Measurements from ENCODE around the gene TBL1X.

Gene TBL1X

DNA sequence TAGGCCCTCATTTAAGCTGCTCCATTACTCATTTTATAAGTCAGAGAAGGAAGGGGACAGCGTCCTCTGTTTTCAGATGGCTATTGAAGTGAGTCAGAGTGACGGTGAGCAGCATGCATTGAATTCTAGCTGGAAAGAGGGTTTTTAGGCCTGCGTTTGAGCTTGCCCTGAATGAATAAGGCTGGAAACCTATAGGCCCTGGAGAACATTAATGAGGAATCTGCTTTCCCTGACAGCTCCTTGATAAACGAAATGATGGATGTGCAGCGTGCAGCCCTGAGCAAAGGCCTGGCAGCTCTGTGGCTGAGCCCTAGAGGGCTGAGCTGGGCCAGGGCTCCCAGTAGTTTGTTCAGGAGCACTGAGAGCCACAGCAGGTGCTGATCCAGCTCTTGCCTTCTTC, 33.4 kb downstream of the TBL1X start:
- DNase-seq (ENCODE audit: low read depth): no peak

DNA sequence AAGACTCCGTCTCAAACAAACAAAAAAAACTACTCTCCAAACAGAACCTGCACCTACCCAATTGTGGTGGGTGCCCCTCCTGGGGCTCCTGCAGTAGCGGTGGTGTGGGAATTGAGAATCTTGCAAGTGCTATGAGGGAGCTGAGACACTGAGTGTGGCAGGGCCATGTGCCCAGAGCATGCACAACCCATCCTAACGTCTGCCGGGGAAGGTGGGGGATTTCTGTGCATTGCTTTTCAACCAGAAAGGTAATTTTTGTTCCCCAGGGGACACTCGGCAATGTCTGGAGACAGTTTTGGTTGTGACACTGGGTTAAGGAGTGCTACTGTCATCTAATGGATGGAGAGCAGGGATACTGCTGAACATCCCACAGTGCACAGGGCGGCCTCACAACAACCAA, 35.7 kb downstream of the TBL1X start:
- DNase-seq (ENCODE audit: low read depth): no peak

GRCh38 chrX:9501362-9501761, 36.5 kb downstream of the TBL1X start:
- no peak for DNase-seq (ENCODE audit: low read depth)

DNA sequence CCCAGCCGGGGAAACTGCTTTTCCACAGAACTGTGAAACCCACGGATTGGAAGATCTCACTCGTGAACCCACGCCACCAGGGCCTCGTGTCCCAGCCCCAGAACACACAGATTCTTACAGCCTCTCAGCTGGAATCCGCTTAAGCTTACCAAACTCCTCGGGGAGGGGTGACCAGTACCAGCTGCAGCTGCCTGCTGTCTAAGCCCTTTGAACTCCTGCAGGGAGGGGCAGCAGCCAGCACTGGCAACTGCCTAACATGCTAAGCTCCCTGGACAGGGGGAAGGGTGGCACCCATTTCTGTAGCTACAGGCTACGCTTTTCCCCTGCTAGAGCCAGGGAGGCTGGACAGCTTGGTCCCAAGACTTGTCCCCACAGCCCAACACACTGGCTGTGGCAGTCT, 38.4 kb downstream of the TBL1X start:
- no peak for DNase-seq (ENCODE audit: low read depth)

DNA sequence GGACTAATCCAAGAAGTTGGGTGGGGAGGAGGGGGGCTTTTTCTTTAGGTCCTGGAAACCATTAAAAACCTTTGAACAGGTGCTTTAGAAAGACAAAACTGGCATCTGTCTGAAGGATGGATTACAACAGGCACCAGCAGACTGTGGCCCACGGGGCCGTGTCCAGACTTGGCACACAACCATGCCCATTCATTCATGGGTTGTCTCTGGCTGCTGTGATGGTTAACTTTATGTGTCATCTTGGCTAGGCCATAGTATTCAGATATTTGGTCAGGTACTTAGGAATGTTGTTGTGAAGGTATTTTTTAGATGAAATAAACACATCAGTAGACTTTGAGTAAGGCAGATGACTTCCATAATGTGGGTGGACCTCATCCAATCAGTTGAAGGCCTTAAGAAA, 45.5 kb downstream of the TBL1X start:
- no peak for DNase-seq (ENCODE audit: low read depth)

- no peak for DNase-seq (ENCODE audit: low read depth)
These were observed 46.1 kb downstream of the TBL1X start for GRCh38 chrX:9510980-9511379.

DNA sequence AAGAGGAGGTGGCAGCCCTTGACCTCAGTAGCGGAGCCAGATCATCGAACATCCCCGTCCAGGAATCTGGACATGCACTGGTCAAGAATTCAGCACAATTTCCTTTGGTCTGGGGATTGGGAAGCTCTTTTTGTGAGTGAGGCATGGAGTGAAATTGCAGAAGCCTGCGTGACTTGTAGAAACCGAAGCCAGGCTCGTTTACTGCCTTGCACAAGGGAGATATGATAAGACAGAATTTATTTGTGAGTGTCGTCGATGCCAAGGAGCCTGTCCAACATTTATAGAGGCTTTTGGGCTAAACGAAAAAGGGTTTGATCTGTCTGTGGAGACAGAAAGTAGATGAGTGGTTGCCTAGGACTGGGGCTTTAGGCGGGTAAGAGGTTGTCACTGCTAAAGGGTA, 50.6 kb downstream of the TBL1X start:
- no peak for DNase-seq (ENCODE audit: low read depth)

DNA sequence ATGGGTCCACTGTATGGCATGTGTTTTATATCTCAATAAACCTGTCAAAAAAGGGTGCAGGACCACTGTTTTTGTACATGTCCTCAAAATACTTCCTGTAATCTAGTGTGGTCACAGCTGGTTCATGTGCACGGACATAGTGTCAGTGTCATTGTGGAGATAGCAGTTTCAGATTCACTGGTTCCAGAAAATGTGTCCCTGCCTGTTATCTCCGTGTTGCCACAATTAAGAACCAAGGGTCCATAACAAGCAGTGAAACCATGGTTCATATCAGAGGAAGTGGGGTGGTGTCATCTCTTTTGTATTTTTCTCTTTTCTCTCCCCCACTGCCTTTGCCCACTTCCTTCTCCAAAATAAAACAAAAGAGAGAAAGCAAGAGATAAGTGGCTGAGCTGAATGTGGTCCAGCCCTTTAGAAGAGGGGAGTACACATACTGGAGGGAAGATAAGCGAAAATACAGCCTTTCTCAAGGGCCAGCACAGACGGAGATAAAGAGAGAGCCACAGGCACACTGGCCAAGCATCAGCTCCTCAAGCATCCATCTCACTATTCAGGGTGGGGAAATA, 51.2 kb downstream of the TBL1X start:
- DNase-seq (ENCODE audit: low read depth): no peak

DNA sequence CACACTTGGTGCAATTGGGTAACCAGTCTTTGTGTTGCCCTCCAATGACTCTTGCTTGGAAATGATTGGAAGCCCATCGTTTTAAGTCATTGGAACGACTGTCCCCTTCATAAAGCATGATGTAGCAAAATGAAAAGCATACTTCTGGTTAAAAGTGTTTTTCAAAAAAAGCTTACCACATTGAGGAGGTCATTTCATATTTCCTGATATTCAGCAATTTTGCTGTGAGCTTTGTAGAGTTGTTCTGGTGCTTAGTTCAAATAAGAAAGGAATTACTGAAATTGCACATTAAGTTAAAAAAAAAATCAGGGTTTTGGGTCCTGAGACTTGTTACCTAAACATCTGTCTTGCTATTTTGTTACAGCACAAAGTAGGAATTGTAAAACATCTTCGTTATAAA, 51.8 kb downstream of the TBL1X start:
- DNase-seq (ENCODE audit: low read depth): no peak

- DNase-seq (ENCODE audit: low read depth): no peak
These were observed 53.2 kb downstream of the TBL1X start for GRCh38 chrX:9518051-9518450.

- DNase-seq (ENCODE audit: low read depth): no peak
These were observed 54.0 kb downstream of the TBL1X start for GRCh38 chrX:9518889-9519288.

DNA sequence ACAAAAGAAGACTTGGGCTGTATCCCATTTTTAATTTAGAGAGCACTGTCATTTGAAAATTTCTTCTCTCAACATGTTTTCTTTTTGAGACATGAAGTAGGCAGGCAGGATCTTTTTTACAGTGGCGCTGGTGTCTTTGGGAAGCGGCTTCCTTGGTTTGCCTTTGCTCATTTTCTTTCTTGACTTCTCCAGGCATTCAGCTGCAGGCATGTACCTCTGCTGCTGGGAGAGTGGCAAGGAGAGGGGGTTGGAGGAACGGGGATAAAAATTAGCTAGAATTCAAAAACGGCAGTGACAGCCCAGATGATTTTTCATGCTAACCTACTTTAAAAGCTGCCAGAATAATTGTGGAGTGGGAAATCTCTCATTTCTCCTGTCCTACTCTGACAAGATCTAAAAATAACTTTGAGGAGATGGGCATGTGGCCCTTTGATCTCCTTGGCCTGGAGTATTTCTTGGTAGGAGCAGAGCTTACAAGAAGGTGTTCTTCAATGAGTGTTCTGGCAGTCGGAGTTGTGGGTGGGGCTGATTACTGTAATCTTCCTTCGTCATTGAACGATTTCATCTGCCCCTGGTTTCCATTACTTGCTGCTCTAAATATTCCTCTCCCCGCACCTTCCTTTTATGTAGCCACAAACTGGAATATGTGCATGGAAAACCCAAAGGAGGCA, 54.8 kb downstream of the TBL1X start:
- peak; percentile 36 for DNase-seq (ENCODE audit: low read depth)

GRCh38 chrX:9520217-9520590, 55.3 kb downstream of the TBL1X start:
- DNase-seq (ENCODE audit: low read depth): no peak

DNA sequence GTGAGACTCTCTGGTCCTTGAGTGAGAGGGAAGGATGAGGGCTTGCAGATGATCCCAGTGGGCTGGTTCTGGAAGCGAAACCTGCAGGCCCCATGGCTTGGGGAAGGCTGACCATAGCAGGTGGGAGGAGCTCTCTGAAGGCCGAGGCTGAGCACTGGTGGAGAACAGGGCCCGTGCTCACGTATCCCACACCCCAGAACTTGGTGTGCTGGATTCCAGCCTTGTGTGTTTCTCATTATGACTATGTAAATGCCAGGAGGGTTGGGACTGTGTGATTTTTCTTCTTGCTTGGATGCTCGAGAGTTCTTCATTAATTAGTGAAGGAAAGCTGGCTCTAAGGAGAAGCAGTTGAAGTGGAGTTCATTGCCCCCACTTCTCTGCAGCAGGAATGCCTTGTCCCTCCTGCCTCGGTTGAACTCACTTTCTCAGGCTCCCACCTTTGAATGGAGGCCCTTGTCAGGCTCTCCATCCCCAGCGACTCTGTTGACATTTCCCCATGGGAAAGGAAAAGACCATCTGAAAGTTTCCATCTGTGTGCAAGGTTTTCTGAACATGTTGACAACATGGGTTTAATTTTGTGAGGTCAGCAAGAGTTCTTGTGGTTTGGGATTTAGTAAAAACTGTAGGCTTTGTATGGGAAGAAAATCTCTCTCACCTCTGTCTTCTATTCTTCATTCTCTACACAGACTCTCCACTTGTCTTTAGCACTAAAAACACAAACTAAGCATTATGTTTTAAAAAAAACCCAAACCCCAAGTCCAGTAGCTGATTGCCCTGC, 57.7 kb downstream of the TBL1X start:
- peak; percentile 16 for DNase-seq (ENCODE audit: low read depth)

DNA sequence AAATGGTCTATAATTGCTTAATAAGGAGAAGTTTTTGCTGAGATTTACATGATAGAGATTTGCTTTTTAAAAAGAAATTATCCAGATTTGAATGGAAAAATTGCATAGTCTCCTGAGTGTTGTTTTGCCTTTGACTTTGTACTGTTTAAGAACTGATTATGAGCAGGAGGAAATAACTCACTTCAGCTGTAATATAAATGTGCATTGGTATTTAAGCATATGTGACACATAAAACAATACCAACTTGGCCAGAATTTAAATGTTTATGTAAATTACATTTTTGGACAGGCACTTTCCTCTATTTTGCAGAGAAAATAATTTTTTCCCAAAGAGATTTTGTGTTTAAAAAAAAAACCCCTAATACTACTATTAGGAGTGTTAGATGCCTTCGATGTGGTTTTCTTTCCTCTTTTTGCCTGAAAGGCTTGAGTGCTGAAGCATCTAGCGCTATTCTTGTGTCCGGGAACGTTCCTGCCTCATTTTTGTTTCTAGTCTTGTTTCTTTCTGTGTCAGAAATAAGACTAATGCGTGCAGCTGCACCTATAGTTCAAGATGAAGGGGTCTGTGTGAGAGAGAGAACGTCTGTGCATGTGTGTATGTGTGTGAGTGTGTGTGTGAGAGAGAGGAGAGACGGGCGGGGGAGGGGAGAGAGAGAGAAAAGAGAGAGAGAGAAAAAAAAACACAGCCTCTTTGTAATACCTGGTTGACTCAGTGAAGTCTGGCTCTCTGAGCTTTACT, 60.8 kb downstream of the TBL1X start:
- no peak for DNase-seq (ENCODE audit: low read depth)

DNA sequence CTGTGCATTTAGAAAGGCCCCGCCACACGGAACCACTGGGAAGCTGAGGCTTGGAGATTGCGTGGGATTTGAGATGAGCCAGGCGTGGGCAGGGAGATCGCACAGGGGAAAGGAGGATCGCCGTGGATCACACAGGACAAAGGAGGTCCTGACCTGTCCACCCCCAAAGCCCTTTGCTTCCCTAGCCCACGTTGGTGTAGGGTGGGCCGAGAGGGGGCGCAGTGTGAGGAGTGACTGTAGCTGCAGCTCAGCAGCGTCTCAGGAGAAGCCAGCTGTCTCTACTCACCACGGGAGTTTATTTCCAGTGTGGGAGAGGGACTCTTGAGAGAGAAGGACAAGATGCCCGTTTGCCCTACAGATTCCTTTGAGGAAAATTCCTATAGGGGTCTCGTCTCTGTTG, 62.1 kb downstream of the TBL1X start:
- DNase-seq (ENCODE audit: low read depth): no peak

DNA sequence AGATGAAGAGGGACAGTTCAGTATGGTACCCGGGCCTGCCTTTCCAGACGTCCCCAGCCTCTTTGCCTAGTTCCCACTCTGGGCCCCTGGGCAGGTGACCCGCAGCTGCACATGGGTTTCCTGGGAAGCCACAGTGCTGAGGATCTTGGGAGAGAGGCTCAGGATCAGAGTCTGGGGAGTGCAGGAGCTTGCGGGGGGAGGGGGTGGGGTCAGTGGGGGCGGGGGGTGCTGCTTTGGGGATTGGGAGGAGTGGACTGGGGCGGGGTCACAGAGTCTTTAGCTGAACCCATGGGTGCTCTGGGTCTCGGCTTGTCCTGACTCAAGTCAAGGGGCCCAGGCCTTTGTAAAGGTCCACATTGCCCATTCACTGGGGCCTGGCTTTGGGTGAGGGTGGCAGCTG, 63.6 kb downstream of the TBL1X start:
- DNase-seq (ENCODE audit: low read depth): no peak

DNA sequence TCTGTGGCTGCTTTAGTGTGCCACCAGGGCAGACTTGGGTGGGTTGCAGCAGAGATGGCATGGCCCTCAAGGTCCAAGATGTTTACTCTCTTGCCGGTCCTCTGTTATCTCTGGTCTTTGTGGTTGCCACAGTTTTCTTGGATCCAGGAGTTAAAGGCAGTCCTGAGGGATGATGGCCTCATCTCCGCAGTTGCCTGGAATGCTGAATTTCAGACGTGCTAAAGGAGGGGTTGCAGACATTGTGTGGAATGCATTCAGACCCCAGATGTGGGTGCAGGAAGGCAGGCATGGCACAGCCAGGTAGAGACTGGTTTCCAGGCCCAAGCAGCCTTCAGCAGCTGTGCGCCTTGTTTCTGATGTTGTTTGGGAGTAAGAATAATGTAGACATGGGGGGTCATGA, 64.4 kb downstream of the TBL1X start:
- no peak for DNase-seq (ENCODE audit: low read depth)

DNA sequence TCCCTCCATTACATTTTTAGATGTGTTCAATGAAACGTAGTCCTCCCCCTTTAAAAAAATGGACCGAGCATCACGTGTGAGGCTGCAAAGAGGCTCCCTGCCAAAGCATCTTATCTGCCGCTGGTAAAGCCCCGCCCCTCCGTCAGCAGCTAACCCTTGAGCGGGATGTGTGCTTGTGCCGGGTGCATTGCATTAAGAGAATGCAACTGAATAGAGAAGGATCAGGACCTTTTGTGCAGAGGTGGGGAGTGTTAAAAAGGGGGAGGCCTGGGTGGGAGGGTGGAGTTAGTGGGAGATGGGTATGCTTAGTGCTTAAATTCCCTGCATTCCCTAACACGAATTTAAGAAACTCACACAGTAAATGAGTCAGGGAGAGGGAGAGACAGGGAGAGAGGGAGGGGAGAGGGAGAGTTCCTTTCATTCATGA, 66.0 kb downstream of the TBL1X start:
- peak; percentile 87 for DNase-seq (ENCODE audit: low read depth)

DNA sequence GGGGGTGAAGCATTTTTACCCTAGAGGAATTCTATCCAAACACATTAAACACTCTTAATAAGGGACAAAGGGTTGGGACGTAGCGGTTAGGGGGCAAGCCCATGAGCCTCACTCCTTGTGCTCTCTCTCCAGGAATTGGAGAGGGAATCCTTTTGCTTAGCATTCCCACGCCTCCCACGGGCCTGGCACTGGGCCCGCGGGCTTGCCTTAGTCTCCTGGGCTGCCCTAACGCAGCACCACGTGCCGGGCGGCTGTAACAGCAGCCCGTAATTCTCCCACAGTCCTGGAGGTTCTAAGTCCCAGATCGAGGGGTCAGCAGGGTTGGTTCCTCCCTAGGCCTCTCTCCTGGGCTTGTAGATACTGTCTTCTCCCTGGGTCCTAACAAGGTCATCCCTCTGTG, 67.5 kb downstream of the TBL1X start:
- DNase-seq (ENCODE audit: low read depth): no peak

GRCh38 chrX:9533611-9534010, 68.8 kb downstream of the TBL1X start:
- no peak for DNase-seq (ENCODE audit: low read depth)

DNA sequence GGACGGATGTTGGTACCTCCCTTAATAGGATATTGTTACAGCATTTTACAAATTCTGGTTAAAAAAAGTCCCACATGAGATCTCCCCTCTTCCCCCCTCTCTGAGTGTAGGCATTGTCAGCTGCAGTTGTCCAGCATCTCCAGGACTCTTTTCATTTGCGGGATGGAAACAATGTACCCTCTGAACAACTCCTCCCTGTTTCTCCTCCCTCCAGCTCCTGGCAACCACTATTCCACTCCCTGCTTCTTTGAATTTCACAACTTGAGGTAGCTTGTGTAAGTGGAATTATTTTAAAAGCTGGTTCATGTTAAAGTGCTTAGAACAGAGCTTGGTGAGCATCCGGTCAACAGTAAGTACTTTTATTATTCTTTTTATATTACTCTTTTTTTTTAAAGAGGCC, 69.8 kb downstream of the TBL1X start:
- DNase-seq (ENCODE audit: low read depth): peak; percentile 79

DNA sequence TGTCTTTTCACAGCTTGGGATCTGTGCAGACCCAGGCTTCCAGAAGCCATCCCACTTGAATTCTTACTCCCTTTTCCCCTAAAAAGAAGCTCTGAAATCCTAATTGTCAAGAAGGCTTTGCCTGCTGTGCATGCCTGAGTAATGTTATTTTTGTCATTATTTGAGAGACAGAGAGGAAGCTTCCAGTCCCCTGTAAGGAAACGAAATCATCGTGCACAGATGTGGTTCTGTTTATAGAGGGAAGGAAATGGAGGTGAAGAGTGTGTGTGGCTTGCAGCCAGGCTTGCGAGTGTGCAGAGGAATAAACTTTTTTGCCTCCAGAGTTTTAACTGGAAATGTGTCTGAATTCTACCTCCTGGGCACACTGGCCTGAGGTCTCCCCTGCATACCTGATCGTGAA, 70.2 kb downstream of the TBL1X start:
- no peak for DNase-seq (ENCODE audit: low read depth)

Data from fibroblast of gingiva (primary cell).